ENCODE measurements around the gene CUL1.

The CUL1 gene

DNA sequence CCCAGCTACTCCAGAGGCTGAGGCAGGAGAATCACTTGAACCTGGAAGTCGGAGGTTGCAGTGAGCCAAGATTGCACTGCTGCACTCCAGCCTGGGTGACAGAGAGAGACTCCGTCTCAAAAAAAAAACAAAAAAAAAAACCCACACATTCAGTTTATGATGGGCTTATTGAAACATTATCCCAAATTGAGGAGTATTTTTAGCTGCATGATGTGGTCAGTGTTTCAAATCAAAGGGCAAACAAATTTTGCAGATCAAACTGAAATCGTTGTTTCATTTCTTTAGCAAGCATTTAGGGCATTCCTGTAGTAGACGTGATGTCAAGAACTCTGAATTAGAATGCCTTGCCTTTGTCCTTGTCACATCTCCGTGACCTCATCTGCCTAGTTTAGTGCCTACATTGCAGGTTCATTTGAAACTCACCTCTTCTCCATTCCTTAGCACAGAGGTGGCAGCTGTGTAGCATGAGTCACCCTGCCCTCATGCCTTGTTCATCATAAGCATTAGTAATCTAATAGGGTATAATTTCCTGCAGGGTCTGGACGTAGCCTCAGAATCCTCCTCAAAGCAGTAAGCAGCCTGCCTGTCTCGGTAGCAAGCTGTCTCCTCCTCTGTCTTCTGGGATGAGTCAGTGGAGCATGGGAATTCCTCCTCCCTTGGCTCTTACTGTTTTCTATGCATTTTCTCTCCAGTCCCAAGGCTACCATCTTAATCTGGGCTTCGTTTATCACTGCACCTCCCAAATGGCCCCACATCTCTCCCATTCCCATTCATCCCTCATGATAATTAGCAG lies 73.8 kb downstream of the CUL1 start:
- no peak overlapping the region for H3K27ac ChIP-seq
- TF ChIP-seq, protein P1, sequence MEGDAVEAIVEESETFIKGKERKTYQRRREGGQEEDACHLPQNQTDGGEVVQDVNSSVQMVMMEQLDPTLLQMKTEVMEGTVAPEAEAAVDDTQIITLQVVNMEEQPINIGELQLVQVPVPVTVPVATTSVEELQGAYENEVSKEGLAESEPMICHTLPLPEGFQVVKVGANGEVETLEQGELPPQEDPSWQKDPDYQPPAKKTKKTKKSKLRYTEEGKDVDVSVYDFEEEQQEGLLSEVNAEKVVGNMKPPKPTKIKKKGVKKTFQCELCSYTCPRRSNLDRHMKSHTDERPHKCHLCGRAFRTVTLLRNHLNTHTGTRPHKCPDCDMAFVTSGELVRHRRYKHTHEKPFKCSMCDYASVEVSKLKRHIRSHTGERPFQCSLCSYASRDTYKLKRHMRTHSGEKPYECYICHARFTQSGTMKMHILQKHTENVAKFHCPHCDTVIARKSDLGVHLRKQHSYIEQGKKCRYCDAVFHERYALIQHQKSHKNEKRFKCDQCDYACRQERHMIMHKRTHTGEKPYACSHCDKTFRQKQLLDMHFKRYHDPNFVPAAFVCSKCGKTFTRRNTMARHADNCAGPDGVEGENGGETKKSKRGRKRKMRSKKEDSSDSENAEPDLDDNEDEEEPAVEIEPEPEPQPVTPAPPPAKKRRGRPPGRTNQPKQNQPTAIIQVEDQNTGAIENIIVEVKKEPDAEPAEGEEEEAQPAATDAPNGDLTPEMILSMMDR (IDR thresholded peaks at IDR 0.05) = no peak
- no peak for TF ChIP-seq ZFX (IDR thresholded peaks at IDR 0.05; ENCODE audit: borderline replicate concordance)

DNA sequence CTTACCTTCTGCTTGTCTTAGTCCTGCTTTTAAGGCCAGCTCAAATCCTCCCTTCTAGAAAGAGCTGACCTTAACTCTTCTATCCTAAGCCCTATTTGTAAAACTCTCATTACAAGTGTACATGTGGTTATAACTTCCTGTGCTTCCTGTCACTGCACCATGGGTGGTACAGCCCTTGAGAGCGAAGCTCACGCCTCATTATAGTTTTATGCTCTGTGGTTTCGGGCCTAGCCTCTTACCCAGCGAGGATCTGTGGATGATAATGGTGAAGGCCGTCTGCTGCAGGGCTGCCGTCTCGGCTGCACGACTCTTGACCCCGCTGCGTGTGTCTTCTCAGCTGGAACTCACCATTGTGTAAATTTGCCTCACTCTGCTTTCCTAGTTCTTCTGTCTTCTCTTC lies 74.6 kb downstream of the CUL1 start:
- TF ChIP-seq, protein P1 (IDR thresholded peaks at IDR 0.05) = no peak
- no peak for TF ChIP-seq ZFX (IDR thresholded peaks at IDR 0.05; ENCODE audit: borderline replicate concordance)
- H3K27ac ChIP-seq = no peak overlapping the region

DNA sequence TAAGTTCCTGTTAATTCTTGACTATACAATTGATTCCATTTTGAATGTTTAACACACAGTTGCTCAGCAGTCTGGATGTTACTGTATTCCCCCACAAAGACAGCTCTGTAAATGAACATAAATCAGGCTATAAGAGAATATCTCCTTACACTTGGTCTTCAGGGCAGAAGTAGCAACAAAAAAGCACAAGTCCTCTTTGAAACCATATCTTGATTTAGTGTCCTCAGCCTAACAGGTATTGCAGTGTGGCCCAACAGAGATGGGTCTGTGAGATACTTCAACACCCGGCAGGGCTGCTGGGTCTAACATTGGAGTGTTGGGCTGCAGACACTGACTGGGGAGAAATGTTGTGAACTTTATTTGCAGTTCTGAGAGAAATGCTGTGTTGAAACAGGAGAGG lies 75.8 kb downstream of the CUL1 start:
- H3K27ac ChIP-seq = no peak overlapping the region
- no peak for TF ChIP-seq ZFX (IDR thresholded peaks at IDR 0.05; ENCODE audit: borderline replicate concordance)
- TF ChIP-seq, protein P1 (IDR thresholded peaks at IDR 0.05) = no peak

DNA sequence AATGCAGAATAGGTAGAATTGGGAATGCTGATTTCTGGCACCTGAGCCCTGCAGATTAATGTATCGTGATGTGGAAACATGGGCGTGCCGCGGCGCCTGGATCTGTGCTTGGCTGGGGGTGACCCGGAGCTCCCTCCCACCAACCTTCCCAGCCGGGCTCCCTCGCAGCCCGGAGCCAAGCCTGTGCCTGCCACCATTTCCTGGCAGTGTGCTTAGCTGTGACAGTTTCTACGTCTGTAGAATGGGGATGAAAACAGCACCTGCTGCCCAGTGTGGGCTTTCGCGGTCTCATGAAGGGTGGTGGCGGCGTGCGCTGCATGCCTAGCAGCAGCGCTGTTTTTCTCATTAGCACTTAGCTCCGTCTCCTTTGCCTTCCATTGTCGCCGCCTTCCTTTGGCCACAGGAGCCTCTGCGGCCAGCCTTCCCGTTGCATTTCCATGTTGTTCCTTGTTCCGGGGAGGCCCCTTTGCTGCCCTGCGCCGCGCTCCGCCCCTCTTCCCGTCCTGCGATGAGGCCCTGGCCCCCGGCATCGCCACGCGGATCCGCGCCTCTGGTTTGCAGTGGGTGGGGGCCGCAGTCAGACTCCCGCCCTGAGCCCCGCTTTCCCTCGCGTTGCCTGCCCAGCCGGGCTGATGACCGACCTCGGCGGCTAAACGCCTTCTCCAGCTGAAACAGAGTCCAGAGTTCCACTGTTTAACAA lies 84.2 kb downstream of the CUL1 start:
- no peak overlapping the region for H3K27ac ChIP-seq
- TF ChIP-seq, protein P1 (IDR thresholded peaks at IDR 0.05) = no peak
- TF ChIP-seq ZFX (IDR thresholded peaks at IDR 0.05; ENCODE audit: borderline replicate concordance) = no peak

DNA sequence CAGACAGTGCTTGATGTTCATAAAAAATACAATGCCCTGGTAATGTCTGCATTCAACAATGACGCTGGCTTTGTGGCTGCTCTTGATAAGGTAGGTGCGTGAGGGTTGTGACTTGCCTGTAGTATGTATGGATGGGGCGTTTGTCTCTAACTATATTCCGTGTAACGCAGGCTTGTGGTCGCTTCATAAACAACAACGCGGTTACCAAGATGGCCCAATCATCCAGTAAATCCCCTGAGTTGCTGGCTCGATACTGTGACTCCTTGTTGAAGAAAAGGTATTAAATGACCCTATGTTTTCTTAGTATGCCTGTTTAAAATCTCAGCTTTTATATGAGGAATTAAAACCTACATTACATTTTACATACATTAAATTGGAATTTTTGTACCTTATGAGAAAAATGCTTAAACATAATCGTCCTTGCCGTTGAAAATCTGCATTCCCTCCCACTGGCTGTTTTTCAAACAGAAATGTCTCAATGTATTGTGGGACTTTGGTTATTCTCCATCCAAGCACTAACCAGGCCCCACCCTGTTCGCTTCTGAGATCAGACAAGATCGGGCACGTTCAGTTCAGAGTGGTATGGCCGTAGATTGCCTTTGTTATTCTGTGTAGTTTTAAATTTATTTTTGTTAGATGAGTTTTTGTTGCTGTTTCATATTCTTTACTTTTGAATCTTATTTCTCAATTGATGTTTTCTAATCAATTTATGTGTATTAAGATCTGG lies 85.3 kb downstream of the CUL1 start:
- H3K27ac ChIP-seq = no peak overlapping the region
- TF ChIP-seq, protein P1 (IDR thresholded peaks at IDR 0.05) = no peak
- TF ChIP-seq ZFX (IDR thresholded peaks at IDR 0.05; ENCODE audit: borderline replicate concordance) = no peak

DNA sequence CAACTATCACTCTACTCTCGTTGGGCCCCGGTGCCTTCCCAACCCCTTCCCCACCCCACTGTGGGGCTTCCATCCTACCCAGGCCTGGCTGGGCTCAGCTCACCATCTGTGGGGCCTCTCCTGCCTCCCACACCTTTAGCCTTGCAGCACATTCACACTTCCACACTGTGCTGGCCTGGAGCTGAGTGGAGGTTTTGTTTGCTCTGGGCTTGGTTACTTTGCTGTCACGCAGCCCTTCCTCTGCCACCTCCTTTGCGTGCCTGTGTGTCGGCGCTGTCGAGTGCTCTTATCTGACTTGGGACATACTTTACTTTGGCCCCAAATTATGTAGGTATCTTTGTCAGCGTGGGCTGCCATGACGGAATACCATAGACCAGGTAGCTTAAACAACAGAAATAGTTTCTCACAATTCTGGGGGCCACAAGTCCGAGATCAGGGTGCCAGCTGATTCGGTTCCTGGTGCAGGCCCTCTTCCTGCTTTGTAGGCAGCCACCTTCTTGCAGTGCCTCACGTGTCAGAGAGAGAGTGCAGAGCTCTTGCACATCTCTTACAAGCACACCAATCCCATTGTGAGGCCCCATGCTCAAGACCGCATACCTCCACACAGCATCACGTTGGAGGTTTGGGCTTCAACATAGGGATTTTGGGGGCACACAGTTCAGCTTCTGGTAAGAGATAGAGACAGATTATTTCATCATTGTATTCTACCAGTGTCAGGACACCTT lies 89.0 kb downstream of the CUL1 start:
- H3K27ac ChIP-seq = no peak overlapping the region

More for the DNA sequence above, 89.0 kb downstream of the CUL1 start:
- TF ChIP-seq, protein P1 (IDR thresholded peaks at IDR 0.05) = no peak
- no peak for TF ChIP-seq ZFX (IDR thresholded peaks at IDR 0.05; ENCODE audit: borderline replicate concordance)
